SK-N-MC (cell line): Measurements from ENCODE around the gene ATXN1.

Experiments used
- DNase-seq: peaks from one replicate; pipeline ENCODE4 v3.0.0-alpha.2; 2011; ENCODE audit warnings: low read depth, low spot score
- H3K27ac ChIP-seq: fragments of 200-600 bp; sonication (generic); 2 replicates; pipeline ENCODE4 v1.5.1; 2016; ENCODE audit warnings: mixed run types
- H3K36me3 ChIP-seq: fragments of 200-600 bp; sonication (generic); 2 replicates; pipeline ENCODE4 v1.6.1; 2017; ENCODE audit warnings: antibody characterized with exemption, low read length, mixed read lengths; ENCODE audit not compliant: insufficient read depth
- H3K4me3 ChIP-seq: fragments of 200-600 bp; sonication (generic); 2 replicates; pipeline ENCODE4 v1.5.1; 2016
- H3K9ac ChIP-seq: fragments of 200-600 bp; sonication (generic); 2 replicates; pipeline ENCODE4 v1.8.0; 2017; ENCODE audit warnings: mixed run types, mixed read lengths; ENCODE audit not compliant: insufficient read length
- H3K9me3 ChIP-seq: fragments of 200-600 bp; sonication (generic); 2 replicates; pipeline ENCODE4 v1.6.1; 2017; ENCODE audit warnings: low read depth, mild to moderate bottlenecking, antibody characterized with exemption, low read length, moderate library complexity, mixed read lengths
- EZH2 ChIP-seq: fragments of 200-600 bp; sonication (generic); IDR thresholded peaks from one replicate; pipeline ENCODE4 v1.6.1; 2017; ENCODE audit warnings: antibody characterized with exemption
- FOXP2 ChIP-seq: optimal IDR thresholded peaks from 2 replicates; pipeline ENCODE3; 2011; ENCODE audit warnings: mild to moderate bottlenecking, moderate library complexity; ENCODE audit not compliant: insufficient read depth; ENCODE audit errors: extremely low read length, control extremely low read depth
- POLR2AphosphoS5 ChIP-seq: IDR thresholded peaks from 2 replicates; pipeline ENCODE4 v1.6.1; 2012; ENCODE audit warnings: mild to moderate bottlenecking, low read depth, low read length, borderline replicate concordance

ATXN1 gene

DNA sequence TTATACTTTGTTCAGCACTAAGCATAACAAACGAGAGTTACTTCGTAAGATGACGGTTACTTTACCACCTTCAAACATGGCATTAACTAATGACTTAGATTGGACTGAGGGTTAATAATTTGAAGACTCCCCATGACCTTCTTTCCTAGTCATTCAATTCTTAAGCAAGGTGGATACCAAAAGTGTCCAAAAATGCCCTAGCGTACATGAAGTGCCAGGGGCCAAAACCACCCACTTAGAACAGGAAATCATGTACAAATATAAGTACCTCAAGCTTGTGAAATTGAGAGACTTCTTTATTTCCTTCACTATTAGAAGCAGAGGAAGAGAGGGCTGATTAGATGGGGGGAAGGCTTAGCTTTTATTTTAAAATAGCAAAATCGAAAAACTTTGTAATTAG lies 166.4 kb downstream of the ATXN1 start:
- H3K27ac ChIP-seq, result no peak overlapping the region
- H3K9ac ChIP-seq, result no peak overlapping the region
- no peaks in the 10 kb centered on the region for H3K36me3 ChIP-seq
- no peaks in the 10 kb centered on the region for H3K9me3 ChIP-seq
- H3K4me3 ChIP-seq, result no peak overlapping the region
- DNase-seq, result no peak
- TF ChIP-seq POLR2AphosphoS5, result no peak
- no peak for TF ChIP-seq EZH2
- TF ChIP-seq FOXP2, result no peak

DNA sequence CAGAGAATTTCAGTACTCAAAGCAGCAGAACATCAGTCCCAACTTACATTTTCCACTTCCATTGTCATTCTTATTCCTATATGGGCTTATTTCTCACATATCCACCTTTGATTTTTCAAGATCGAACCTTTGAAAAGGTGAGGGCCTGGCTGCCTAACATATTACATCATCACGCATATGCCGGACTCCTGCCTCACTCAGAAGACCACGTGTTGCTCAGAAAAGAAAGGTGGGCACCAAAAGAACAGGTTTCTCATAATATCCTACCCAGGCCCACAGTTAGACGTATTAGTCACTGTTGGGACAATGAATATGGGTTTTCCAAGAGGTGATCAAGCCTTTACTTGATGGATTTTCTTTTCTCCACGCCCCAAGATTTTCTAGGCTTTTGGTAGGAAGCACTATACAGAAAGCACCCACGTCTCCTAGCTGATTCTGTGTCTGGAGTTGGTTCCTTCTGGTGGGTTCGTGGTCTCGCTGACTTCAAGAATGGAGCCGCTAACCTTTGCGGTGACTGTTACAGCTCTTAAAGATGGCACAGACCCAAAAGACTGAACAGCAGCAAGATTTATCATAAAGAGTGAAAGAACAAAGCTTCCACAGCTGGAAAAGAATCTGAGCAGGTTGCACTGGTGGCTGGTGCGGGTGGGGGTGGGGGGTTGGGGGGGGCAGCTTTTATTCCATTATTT lies 168.9 kb downstream of the ATXN1 start:
- no peaks in the 10 kb centered on the region for H3K9me3 ChIP-seq
- peak overlapping the region; percentile 21; the same call in 1 of the 2 replicates for H3K4me3 ChIP-seq
- TF ChIP-seq FOXP2, result no peak
- TF ChIP-seq EZH2, result no peak
- no peak for TF ChIP-seq POLR2AphosphoS5
- no peak overlapping the region for H3K27ac ChIP-seq
- H3K9ac ChIP-seq, result no peak overlapping the region
- H3K36me3 ChIP-seq, result no peaks in the 10 kb centered on the region
- no peak for DNase-seq

DNA sequence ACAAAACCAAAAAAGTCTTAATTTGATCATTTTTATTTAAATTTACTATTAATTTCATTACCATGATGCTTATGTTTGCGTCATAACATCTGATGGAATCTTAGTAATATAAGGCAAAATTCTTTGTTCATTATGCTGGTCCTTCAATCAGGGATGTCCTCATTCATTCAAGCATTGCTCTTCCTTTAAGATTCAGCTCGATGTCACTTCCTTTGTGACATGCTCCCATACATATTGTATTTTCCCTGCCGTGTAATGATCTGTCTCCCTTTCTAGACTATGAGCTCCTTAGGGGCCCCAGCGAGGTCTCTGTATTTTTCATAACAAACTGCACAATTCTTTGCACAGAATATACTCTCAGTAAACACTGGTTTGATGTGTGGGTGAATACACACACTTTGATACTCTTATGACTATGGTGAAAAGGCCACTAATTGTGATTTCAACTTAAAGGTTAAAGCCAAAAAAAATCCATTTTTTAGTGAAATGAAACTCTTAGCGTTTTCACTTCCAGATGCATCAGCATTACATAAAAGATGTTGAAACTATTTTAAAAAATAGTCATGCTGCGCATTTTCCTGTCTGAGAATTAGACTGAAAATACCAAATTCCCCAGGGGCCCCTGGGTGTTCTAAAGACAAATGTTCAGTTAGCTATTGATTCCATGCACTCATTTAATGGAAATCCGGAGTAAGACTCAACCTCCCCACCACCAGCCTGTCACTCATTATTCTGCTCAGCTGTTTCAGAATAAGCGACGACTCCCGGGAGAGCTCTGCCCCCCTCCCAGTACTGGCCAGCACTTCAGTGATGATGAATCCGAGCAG lies 169.7 kb downstream of the ATXN1 start:
- no peak for DNase-seq
- TF ChIP-seq FOXP2 (no peak), POLR2AphosphoS5 (no peak), EZH2 (no peak)
- Histone ChIP-seq H3K9me3 (no peaks in the 10 kb centered on the region), H3K27ac (no peak overlapping the region), H3K9ac (no peak overlapping the region), H3K36me3 (no peaks in the 10 kb centered on the region), H3K4me3 (peak overlapping the region; percentile 21; the same call in 1 of the 2 replicates)

DNA sequence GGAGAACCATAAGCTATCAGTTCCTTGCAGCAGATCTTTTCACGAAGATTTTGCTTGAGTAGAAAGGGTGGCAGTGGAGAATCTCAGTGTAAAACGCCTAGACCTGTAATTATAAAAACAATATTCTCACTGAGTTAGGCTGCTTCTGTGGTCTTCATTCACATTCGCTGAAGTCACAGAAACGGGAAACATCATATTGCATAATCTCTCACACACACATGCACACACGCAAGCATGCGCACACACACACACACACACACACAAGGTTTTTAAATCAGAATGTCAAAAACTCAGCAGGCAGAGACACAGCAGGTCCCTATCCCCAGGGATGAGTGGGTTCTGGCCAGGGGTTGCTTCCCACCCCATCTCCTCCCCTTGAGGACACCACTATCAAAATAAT lies 175.5 kb downstream of the ATXN1 start:
- Histone ChIP-seq H3K9ac (no peak overlapping the region), H3K36me3 (no peaks in the 10 kb centered on the region), H3K27ac (no peak overlapping the region), H3K9me3 (no peaks in the 10 kb centered on the region), H3K4me3 (no peak overlapping the region)
- no peak for DNase-seq
- TF ChIP-seq EZH2, result no peak
- no peak for TF ChIP-seq POLR2AphosphoS5
- no peak for TF ChIP-seq FOXP2

DNA sequence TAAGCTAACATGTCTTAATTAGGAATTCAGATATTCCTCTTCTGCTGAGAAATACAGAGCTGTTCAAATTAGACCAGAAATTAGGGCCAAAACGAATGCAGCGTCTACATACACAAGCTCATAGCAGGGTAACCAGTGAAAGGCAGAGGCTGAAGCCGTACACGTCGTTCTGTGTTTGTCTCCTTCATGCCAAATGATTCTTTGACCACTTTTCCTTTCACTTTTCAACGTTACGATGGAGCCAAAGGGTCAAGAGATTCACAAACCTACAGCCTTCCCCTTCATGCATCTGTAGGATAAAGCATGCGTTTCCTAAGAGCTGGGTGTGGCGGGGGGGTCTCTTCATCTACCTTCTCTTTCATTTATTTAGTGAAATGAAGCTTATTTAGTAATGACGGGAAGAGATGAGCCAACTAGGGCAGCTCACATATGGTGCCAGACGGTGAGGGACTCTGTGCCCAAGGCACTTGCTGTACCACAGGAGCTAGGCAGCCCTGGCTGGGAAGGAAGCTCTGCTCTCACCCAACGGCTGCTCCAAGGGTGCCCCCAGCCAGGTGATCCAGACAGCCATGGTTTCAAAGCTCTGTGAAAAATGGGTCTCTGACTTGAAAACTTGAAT lies 178.0 kb downstream of the ATXN1 start:
- no peaks in the 10 kb centered on the region for H3K36me3 ChIP-seq
- H3K27ac ChIP-seq, result no peak overlapping the region
- H3K9ac ChIP-seq, result no peak overlapping the region
- TF ChIP-seq POLR2AphosphoS5, result no peak
- no peak for TF ChIP-seq FOXP2
- no peak for TF ChIP-seq EZH2
- no peaks in the 10 kb centered on the region for H3K9me3 ChIP-seq
- no peak overlapping the region for H3K4me3 ChIP-seq
- no peak for DNase-seq

DNA sequence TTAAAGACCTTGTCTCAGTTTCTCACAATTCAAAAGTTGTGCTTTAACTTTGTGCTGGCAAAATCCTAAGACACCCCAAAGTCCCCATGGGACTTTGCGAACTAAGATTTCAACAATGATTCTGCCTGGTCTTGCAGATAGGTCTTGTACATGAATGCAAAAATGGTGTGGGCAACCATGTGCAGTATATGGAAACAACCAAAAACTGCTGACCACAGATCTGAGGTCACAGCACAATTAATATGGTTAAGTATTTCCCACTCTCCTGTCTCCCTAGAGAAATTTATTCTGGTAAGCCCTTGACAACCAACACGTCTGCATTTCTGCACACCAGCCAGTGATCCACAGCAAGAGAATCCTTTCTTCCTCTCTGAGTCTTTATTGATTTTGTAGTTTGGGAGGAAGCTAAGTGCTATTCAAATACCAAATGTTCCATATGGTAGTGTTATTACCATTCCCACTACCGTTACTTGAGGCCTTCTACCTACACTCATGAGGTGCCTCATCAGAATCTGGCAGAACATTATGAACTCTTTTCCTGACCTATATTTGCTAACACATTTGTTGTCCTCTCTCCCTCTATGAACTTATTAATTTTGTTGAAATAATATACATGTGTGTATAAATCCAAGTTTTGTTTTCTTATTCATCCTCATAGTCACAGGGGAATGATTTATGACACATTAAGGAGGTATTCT lies 178.7 kb downstream of the ATXN1 start:
- Histone ChIP-seq H3K36me3 (no peaks in the 10 kb centered on the region), H3K4me3 (no peak overlapping the region), H3K9ac (no peak overlapping the region), H3K9me3 (no peaks in the 10 kb centered on the region), H3K27ac (no peak overlapping the region)
- DNase-seq, result no peak
- no peak for TF ChIP-seq FOXP2

DNA sequence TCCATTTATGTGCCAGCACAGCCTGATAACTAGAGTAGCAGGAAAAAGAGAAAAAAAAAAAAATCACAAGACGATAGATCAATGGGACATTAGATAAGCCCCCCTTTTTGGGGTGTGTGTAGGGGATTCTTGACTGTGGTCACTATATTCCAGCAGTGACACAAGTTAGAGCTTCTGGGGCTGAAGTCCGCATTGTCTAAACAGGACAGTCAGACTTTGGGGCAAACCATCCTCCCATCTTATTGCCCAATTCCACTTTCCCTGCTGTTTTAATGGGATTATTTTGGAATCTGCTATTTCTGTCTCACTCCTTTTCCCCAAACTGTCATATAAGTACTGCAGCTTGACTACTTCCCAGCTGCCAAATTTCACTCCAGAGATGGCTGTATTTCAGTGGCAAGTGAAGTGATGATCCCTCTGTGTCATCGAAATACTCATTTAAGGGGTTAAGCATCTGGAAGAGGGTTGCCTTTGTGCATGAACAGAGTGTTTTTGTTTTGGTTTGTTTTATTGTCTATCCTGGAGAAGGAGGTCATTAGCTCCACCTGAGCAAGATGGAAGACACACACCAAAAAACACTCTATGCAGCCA lies 182.5 kb downstream of the ATXN1 start:
- no peaks in the 10 kb centered on the region for H3K36me3 ChIP-seq
- H3K4me3 ChIP-seq, result no peak overlapping the region
- no peak overlapping the region for H3K9ac ChIP-seq
- no peak for TF ChIP-seq EZH2
- no peak for TF ChIP-seq POLR2AphosphoS5
- TF ChIP-seq FOXP2, result no peak
- H3K9me3 ChIP-seq, result no peaks in the 10 kb centered on the region
- DNase-seq, result no peak
- no peak overlapping the region for H3K27ac ChIP-seq
